Cardiac muscle cell (in vitro differentiated cells and primary cell): ENCODE results near the gene KIDINS220. TPM values are rescaled to one million over a fixed set of nuclear protein-coding genes. Genes with fewer than 3 reads are reported as not detected.
A peak's percentile ranks its signal among the peaks of the same experiment; 100 is the strongest.

Experiments used
- DNase-seq, 2 donors: peaks; one replicate each; pipeline versions ENCODE4 v3.0.0 to v3.0.0-alpha.2; 2010 to 2017; ENCODE audit warnings: low read depth in 1 of 2, low spot score in 1 of 2
- H3K27ac ChIP-seq: fragments of 200-600 bp; sonication (generic); 2 replicates; pipeline ENCODE4 v1.5.1; 2016
- H3K27me3 ChIP-seq: fragments of 200-600 bp; sonication (generic); 2 replicates; pipeline ENCODE4 v1.6.0; 2016; ENCODE audit warnings: control low read depth
- H3K36me3 ChIP-seq: fragments of 200-600 bp; sonication (generic); 2 replicates; pipeline ENCODE4 v1.5.1; 2016; ENCODE audit warnings: control low read depth
- H3K4me1 ChIP-seq: fragments of 200-600 bp; sonication (generic); 2 replicates; pipeline ENCODE4 v1.8.1; 2017; ENCODE audit warnings: low read depth, mild to moderate bottlenecking, mixed run types
- H3K4me3 ChIP-seq: fragments of 200-600 bp; sonication (generic); 2 replicates; pipeline ENCODE4 v1.5.1; 2016; ENCODE audit warnings: mild to moderate bottlenecking
- H3K9me3 ChIP-seq: fragments of 200-600 bp; sonication (generic); 2 replicates; pipeline ENCODE4 v1.5.1; 2017; ENCODE audit warnings: low read depth, mild to moderate bottlenecking, control low read depth
- polyA plus RNA-seq: library from polyadenylated mRNA; unstranded; fragments of >200 nt; fragmentation: Nextera tagmentation; extraction: Ambion mirVana; gene quantifications from 2 replicates; pipeline ENCODE4 v1.2.1, GENCODE V29; 2016
- total RNA-seq: library from RNA; depleted of rRNA; stranded (reverse); fragments of >200 nt; gene quantifications from 2 replicates; pipeline ENCODE4 v1.2.3, GENCODE V29; 2016
- TF ChIP-seq, protein P1 (sequence below): IDR thresholded peaks from 2 replicates; pipeline ENCODE4 v1.5.1; 2012; ENCODE audit warnings: low read depth, mild to moderate bottlenecking, low read length

KIDINS220 gene
- total and polyA plus RNA-seq, 2 experiments from 2014 or later, result 43.0 to 127 TPM

DNA sequence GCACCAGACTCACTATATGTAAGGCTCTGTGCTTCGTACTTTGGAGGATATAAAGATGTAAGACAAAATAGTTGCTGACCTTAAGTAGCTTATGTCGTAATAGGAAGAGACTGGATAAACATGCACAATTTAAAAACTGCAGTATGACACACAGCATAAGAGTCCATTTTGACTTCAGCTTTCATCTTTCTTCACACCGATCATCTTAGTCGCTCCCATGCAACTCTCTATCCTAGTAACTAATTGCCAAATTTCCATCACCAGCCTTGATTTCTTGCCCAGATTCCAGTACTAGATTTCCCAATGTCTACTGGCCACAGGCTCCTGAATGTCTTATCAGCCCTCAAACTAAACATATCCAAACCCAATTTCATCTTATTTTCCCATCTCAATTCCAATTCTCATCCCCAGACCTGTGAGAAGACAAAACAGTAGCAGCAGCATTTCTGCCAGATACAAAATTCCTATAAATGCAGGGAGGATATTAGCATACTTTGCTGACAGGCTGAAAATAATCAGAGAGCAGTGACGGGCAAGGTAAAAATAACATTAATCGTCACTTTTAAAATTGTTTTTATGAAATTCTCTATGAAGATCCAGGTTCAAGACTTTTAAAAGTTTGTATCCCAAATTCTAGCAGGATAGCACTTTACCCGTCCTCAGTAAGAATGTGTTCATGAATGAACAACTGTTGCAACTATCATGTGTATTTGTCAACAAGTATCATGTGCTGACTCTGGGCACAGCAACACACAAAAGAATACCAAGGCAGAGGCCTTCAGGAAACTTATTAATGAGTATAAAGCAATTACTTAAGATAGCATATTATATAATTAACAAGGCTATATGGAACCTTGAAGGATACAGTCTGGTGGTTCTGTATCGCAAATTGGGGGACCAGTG lies 42.2 kb downstream of the KIDINS220 start:
- DNase-seq, result peak in 1 of 2 donors; percentile 69
- no peak overlapping the region for H3K27ac ChIP-seq
- TF ChIP-seq, protein P1, sequence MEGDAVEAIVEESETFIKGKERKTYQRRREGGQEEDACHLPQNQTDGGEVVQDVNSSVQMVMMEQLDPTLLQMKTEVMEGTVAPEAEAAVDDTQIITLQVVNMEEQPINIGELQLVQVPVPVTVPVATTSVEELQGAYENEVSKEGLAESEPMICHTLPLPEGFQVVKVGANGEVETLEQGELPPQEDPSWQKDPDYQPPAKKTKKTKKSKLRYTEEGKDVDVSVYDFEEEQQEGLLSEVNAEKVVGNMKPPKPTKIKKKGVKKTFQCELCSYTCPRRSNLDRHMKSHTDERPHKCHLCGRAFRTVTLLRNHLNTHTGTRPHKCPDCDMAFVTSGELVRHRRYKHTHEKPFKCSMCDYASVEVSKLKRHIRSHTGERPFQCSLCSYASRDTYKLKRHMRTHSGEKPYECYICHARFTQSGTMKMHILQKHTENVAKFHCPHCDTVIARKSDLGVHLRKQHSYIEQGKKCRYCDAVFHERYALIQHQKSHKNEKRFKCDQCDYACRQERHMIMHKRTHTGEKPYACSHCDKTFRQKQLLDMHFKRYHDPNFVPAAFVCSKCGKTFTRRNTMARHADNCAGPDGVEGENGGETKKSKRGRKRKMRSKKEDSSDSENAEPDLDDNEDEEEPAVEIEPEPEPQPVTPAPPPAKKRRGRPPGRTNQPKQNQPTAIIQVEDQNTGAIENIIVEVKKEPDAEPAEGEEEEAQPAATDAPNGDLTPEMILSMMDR, result no peak
- no peaks in the 10 kb centered on the region for H3K9me3 ChIP-seq
- no peaks in the 10 kb centered on the region for H3K27me3 ChIP-seq
- peaks cover 20% of the 10 kb centered on the region for H3K36me3 ChIP-seq
- H3K4me3 ChIP-seq, result no peak overlapping the region
- peaks cover 33% of the 10 kb centered on the region for H3K4me1 ChIP-seq

DNA sequence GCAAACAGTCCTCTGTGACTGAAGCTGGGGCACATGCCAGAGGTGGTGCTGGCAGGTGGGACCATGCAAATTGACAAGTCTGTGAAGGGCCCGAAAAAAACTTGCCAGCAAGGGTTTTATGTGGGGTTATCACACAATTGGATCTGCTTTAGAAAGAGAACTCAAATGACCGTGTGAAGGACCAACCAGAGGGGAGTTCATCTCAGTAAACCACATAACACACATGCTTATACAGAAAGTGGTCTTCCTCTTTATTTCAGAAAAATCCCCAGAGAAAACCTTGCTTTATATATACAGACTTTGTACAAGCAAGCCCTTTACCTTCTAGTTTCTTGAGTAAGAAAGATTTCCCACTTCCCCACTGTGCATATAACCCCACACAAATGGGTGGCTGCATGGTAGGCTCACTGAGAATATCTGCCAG lies 46.7 kb downstream of the KIDINS220 start:
- no peaks in the 10 kb centered on the region for H3K27me3 ChIP-seq
- DNase-seq, result no peak
- TF ChIP-seq, protein P1, result no peak
- H3K27ac ChIP-seq, result no peak overlapping the region
- no peaks in the 10 kb centered on the region for H3K9me3 ChIP-seq
- H3K36me3 ChIP-seq, result peaks cover 44% of the 10 kb centered on the region
- peaks cover 14% of the 10 kb centered on the region for H3K4me1 ChIP-seq
- H3K4me3 ChIP-seq, result no peak overlapping the region

DNA sequence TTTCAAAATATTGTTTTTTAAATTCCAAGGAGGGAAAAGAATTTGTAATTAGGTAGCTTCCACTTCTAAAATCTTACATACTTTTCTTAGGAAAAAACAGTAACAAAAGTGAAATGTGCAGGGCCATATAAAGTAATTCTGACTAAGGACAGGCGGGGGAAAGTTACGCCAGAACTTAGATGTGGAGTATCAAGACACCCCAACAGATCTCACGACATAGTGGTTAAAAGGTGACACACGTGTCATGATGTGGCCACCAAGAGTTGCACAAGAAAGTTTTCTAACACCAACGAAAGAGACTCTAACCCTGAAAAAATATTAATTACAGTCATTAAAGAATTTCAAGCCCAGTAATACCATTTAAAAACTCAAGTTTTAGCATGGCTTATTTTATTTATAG lies 51.0 kb downstream of the KIDINS220 start:
- no peak overlapping the region for H3K27ac ChIP-seq
- no peak for DNase-seq
- no peaks in the 10 kb centered on the region for H3K4me1 ChIP-seq
- peaks cover 48% of the 10 kb centered on the region for H3K36me3 ChIP-seq
- H3K27me3 ChIP-seq, result no peaks in the 10 kb centered on the region
- no peaks in the 10 kb centered on the region for H3K9me3 ChIP-seq
- TF ChIP-seq, protein P1, result no peak
- no peak overlapping the region for H3K4me3 ChIP-seq

DNA sequence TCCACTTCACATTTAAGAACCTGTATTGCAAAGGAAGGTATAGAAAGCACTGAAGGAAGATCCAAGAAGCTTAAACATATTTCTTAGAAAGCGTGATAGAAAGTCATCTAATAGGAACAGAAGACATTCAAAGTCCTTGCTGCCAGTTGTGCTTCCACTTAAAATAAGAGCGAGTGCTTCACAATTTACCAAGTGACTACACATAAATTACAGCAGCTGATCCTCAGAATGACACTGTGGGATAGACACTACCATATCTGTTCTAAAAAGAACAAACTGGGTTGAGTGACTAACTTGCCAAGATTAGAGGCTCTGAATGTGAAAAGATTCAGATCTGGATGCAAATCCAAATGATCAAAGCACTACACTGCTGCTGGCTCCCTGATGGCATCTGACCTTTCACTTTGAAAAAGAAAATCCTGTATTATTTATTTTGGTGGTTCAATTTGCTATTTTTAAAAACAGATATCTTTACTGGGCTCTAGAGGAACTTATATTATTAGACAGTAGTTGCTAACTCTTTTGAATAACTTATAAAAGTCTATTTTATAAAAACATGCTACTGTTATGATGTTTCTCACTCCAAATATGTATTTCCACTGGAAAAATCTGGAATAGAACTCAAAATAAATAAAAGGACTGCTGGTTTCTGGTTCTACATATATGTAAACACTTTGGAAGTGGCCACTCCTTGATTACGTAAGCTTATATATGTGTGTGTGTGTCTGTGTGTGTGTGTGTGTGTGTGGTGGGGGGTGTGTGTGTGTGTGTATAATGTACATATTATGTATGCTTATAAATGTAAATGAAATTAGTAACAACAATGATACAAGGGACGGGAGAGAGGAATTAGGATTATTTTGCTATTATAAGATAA lies 57.4 kb downstream of the KIDINS220 start:
- no peak for DNase-seq
- Histone ChIP-seq H3K4me1 (peaks cover 33% of the 10 kb centered on the region), H3K9me3 (no peaks in the 10 kb centered on the region), H3K36me3 (peaks cover 27% of the 10 kb centered on the region), H3K27me3 (no peaks in the 10 kb centered on the region), H3K4me3 (no peak overlapping the region), H3K27ac (peak overlapping the region; percentile 69)
- TF ChIP-seq, protein P1, result no peak

DNA sequence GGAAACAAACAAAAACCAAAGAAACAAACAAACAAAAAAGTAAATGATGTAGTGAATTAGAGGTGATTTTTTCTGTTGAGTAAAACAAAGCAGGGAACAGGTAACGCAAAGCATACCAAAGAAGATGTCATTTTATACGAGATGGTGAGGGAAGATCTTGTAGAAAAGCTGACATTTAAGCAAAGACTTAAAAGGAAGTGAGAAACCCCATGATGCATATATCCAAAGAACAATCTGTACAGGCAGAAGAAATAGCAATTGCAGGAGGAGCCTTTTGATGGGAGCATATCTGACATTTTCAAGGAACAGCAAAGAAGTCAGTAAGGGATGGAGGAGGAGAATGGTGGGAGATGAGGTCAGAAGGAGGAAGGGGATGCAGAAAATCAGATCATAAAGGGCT lies 63.0 kb downstream of the KIDINS220 start:
- Histone ChIP-seq H3K4me3 (no peak overlapping the region), H3K36me3 (peaks cover 30% of the 10 kb centered on the region), H3K27me3 (no peaks in the 10 kb centered on the region), H3K27ac (no peak overlapping the region), H3K4me1 (peaks cover 20% of the 10 kb centered on the region), H3K9me3 (no peaks in the 10 kb centered on the region)
- TF ChIP-seq, protein P1, result no peak
- no peak for DNase-seq
